Measurements from ENCODE around the gene DNMT3L. TPM values are rescaled to one million over a fixed set of nuclear protein-coding genes. Genes with fewer than 3 reads are reported as not detected.
"Not testable (repeated sequence)": the region's sequence is repeated elsewhere in the genome, so short reads cannot be mapped to it uniquely, and the experiment has no call there.

DNMT3L gene
- total RNA-seq (2014; rRNA removed; shearing (Covaris generic)), result not detected in 2 replicates

- DNase-seq (ENCODE audit: low read depth), result no peak
These were observed at the start of gene DNMT3L for GRCh38 chr21:44261675-44262295. TSS of gene DNMT3L (minus strand) at chr21:44261897. CDS start at chr21:44261259, 638 bp downstream.

- no peak for DNase-seq (ENCODE audit: low read depth)
These were observed 49.2 kb upstream of the DNMT3L start for GRCh38 chr21:44310628-44311507.

- DNase-seq (ENCODE audit: low read depth), result no peak
These were observed 45.4 kb upstream of the DNMT3L start for GRCh38 chr21:44306936-44307704.

- no peak for DNase-seq (ENCODE audit: low read depth)
These were observed 44.0 kb upstream of the DNMT3L start for GRCh38 chr21:44305691-44306090.

GRCh38 chr21:44304877-44305293, 43.2 kb upstream of the DNMT3L start:
- peak; percentile 61 for DNase-seq (ENCODE audit: low read depth)

- DNase-seq (ENCODE audit: low read depth), result no peak
These were observed 42.4 kb upstream of the DNMT3L start for GRCh38 chr21:44304011-44304616.

GRCh38 chr21:44303490-44303981, 41.8 kb upstream of the DNMT3L start:
- DNase-seq (ENCODE audit: low read depth), result no peak

GRCh38 chr21:44302573-44303401, 41.1 kb upstream of the DNMT3L start:
- not testable (repeated sequence) for DNase-seq (ENCODE audit: low read depth)

GRCh38 chr21:44301961-44302406, 40.3 kb upstream of the DNMT3L start:
- no peak for DNase-seq (ENCODE audit: low read depth)

GRCh38 chr21:44301141-44301540, 39.4 kb upstream of the DNMT3L start:
- DNase-seq (ENCODE audit: low read depth), result no peak

GRCh38 chr21:44300262-44300959, 38.7 kb upstream of the DNMT3L start:
- DNase-seq (ENCODE audit: low read depth), result peak; percentile 74

- peak; percentile 78 for DNase-seq (ENCODE audit: low read depth)
These were observed 38.0 kb upstream of the DNMT3L start, which contains the start of gene PFKL for GRCh38 chr21:44299458-44300261. TSS of gene PFKL (plus strand) at chr21:44300053. CDS start at chr21:44300106, 53 bp downstream.

GRCh38 chr21:44299085-44299457, 37.4 kb upstream of the DNMT3L start:
- DNase-seq (ENCODE audit: low read depth), result no peak

GRCh38 chr21:44298301-44298700, 36.6 kb upstream of the DNMT3L start:
- DNase-seq (ENCODE audit: low read depth), result no peak

- DNase-seq (ENCODE audit: low read depth), result peak; percentile 90
These were observed 36.0 kb upstream of the DNMT3L start for GRCh38 chr21:44297525-44298290.

- no peak for DNase-seq (ENCODE audit: low read depth)
These were observed 35.2 kb upstream of the DNMT3L start for GRCh38 chr21:44296916-44297315.

GRCh38 chr21:44296103-44296519, 34.4 kb upstream of the DNMT3L start:
- DNase-seq (ENCODE audit: low read depth), result no peak

- no peak for DNase-seq (ENCODE audit: low read depth)
These were observed 33.9 kb upstream of the DNMT3L start for GRCh38 chr21:44295646-44296045.

Data from Daoy (cell line).